Epithelial cell of proximal tubule (primary cell): ENCODE results near the gene HDAC1. TPM values are rescaled to one million over a fixed set of nuclear protein-coding genes. Genes with fewer than 3 reads are reported as not detected.

Source experiments
- DNase-seq: peaks from one replicate; pipeline ENCODE4 v3.0.0-alpha.2; 2011; ENCODE audit warnings: low read depth
- H3K4me3 ChIP-seq: 2 replicates; pipeline ENCODE4 v1.5.1; 2011; ENCODE audit warnings: low read depth, mild to moderate bottlenecking, low read length
- total RNA-seq: library from RNA; depleted of rRNA; stranded (reverse); fragments of >200 nt; gene quantifications from 2 replicates; pipeline ENCODE4 v1.2.3, GENCODE V29; 2015
- TF ChIP-seq, protein P1 (sequence below): conservative IDR thresholded peaks from 2 replicates; pipeline ENCODE4 v1.5.1; 2012; ENCODE audit warnings: low read depth, mild to moderate bottlenecking, low read length

The HDAC1 gene
- total RNA-seq, 1 donor from 2014 or later, result 117 TPM

DNA sequence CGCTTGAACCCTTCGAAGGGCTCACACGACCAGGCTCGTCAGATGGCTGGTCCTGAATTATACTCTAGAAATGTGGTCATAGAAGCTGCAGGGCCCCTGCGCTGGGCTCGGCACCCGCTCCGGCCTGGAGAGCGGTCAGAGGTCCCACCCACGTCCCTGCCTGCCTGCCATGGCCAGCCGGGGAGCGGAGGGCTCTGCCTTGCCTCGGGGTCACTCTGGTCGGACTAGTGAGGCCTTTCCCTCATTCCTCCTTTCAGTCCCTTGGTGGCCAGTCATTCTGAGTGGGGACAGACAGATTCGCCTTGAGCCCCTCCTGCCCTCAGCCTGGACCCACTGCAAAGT lies 44.7 kb downstream of the HDAC1 start:
- peak overlapping the region; percentile 72 for H3K4me3 ChIP-seq
- no peak for DNase-seq
- TF ChIP-seq, protein P1, sequence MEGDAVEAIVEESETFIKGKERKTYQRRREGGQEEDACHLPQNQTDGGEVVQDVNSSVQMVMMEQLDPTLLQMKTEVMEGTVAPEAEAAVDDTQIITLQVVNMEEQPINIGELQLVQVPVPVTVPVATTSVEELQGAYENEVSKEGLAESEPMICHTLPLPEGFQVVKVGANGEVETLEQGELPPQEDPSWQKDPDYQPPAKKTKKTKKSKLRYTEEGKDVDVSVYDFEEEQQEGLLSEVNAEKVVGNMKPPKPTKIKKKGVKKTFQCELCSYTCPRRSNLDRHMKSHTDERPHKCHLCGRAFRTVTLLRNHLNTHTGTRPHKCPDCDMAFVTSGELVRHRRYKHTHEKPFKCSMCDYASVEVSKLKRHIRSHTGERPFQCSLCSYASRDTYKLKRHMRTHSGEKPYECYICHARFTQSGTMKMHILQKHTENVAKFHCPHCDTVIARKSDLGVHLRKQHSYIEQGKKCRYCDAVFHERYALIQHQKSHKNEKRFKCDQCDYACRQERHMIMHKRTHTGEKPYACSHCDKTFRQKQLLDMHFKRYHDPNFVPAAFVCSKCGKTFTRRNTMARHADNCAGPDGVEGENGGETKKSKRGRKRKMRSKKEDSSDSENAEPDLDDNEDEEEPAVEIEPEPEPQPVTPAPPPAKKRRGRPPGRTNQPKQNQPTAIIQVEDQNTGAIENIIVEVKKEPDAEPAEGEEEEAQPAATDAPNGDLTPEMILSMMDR, result no peak

DNA sequence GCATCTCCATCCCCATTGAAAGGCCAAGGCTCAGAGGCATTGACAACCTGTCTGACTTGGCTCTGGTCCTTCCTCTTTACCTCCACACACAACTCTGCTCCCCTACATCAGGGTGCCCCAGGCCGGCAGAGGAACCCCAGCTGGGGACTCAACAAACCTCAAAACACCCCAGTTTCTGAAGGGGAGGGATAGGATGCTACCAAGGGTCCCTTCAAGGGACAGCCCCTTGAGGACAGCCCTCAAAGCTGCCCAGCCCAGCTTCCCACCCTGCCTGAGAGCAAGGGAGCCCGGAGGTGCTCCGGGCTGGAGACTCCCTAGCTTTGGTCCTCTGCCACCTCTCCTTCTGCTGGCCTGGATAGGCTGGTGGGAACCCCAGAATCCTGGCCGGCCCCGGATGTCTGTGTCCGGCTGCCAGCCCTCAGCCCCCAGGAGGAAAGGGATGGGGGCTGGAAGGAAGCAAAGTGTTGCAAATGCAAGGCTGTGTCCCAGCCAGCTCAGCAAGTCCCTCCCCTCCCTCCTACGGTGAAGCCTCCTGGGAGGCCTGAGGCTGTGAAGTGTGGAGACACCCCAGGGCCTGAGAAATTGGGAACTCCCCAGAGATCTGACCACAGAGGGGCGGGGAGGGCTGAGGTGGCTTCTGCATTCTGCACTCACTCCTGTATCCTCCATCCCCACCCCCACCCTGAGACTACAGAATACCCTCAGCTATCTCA lies 45.2 kb downstream of the HDAC1 start:
- DNase-seq, result no peak
- no peak overlapping the region for H3K4me3 ChIP-seq
- TF ChIP-seq, protein P1, result no peak

DNA sequence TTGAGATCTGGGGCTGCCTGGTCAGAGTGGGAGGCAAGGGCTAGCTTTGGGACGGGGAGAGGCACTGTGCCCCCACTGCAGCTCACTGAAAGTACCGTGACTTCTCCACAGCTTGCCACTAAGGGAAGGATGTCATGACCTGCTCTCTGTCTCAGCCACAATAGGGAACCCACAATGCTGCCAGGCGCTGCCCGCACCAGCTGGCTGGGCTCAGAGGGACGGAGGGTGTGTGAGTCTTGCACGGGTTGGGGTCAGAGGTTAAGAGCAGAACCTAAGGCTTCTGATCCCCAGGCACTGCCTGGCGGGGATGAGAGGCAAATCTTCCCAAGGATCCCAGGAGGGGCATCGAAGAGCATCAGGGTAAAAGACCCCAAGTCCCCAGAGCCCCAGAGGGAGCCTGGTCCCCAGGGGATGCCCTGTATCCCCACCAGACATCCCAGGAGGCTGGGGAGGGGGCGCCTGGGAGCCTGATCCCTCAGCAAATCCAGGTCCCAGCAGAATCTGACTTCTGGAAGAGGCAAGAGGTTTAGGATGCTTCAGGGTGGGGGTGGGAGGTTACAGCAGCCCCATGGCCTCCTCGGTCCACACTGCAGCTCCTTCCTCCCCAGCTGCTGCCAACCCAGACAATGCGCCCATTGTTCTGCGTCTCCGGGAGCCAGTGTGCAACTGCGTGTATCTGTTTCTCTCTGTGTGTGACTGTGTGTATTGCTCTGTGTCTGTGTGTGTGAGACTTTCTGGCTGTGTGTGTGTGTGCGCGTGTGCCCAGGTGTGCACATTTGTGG lies 46.2 kb downstream of the HDAC1 start:
- no peak for DNase-seq
- H3K4me3 ChIP-seq, result no peak overlapping the region
- TF ChIP-seq, protein P1, result no peak

DNA sequence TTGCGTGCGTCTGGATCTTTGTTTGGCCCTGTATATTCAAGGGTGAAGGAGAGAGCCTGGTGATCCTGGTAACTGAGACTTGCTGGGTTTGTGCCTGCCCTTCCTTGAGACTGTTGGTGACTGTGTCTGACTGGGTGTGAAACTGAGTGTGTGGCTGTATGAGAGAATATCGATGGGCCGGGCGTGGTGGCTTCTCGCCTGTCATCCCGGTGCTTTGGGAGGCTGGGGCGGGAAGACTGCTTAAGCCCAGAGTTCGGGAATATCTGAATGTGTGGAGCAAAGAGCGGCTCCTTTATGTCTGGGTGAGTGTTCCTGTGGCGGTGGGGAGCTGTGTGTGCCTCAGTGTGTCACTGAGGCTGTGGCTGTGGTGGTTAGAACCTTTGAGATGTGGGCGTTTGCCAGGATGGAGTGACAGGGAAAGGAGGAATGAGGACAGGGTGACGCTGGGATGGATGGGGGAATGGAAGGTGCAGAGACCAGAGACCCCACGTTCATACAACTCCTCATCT lies 46.8 kb downstream of the HDAC1 start:
- no peak overlapping the region for H3K4me3 ChIP-seq
- DNase-seq, result no peak
- TF ChIP-seq, protein P1, result no peak

DNA sequence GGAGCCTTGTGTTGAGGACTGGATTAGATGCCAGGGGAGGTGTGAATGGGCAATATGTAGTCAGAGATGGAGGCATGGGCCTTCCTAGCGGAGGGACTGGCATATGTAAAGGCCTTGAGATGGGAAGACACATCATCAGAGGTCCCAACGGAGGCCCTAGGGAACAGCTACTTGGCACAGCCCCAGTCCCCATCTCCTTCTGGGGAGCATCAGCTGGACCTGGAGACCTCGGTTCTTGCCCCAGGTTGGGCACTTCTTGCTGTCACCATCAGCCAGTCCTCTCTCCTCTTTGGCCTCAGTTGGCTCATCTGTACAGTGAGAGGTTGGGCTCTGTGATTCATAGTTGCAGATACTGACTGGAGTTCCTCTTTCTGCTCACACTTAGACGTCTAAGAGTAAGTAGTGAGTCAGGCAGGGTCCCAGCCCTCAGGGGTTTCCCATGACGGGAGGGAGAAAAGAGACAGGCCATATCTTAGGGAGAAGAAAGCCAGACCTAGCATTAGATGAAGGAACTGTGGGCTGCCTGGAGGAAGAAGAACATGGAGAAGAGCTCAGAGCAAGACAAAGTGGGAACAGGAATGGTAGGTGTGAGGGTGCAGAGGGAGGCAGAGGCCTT lies 47.6 kb downstream of the HDAC1 start:
- TF ChIP-seq, protein P1, result no peak
- H3K4me3 ChIP-seq, result no peak overlapping the region
- DNase-seq, result no peak

DNA sequence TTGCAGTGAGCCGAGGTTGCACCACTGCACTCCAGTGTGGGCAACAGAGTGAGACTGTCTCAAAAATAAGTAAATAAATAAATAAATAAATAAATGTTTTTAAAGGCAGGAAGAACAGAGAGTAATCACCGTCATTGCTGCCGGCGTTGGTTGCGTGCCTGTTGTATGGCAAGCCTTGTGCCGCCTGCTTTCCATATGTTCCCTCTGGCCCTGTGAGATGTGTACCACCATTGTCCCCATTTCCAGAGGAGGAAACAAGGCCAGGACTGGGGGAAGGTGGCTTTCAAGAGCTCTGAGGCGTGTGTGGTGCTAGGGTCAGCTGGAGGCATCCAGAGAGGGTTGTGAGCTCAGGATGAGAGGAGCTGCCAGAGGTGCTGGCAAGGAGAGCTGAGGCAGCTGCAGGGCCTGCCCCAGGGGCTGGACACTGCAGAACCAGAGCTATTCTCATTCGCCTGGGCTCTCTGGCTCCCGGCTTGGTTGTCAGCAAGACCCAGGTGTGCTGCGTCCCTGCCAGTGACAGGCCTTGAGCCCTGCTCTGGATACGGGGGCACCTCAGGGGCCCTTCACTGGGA lies 49.4 kb downstream of the HDAC1 start:
- H3K4me3 ChIP-seq, result no peak overlapping the region
- TF ChIP-seq, protein P1, result no peak
- DNase-seq, result no peak
